ENCODE data around the gene FOXL2. TPM values are rescaled to one million over a fixed set of nuclear protein-coding genes. Genes with fewer than 3 reads are reported as not detected.
"Not testable (repeated sequence)": the region's sequence is repeated elsewhere in the genome, so short reads cannot be mapped to it uniquely, and the experiment has no call there.

Gene FOXL2
- total RNA-seq, 1 donor from 2014 or later, result 4.5 TPM

GRCh38 chr3:138928727-138929372, 18.1 kb downstream of the FOXL2 start:
- Histone ChIP-seq H3K4me1 (ENCODE audit: insufficient read depth, low read length) (no peaks in the 10 kb centered on the region), H3K4me2 (ENCODE audit: low read length) (no peak overlapping the region), H3K9me3 (ENCODE audit: insufficient read depth, low read depth, low read length) (no peaks in the 10 kb centered on the region), H3K27me3 (ENCODE audit: insufficient read depth, low read length) (peaks cover 6% of the 10 kb centered on the region), H3K27ac (ENCODE audit: low read depth, low read length) (no peak overlapping the region), H3K36me3 (ENCODE audit: insufficient read depth, low read length) (no peaks in the 10 kb centered on the region), H3K4me3 (ENCODE audit: insufficient read depth, low read depth, low read length) (no peak overlapping the region), H4K20me1 (ENCODE audit: insufficient read depth, low read length) (no peaks in the 10 kb centered on the region), H3K79me2 (ENCODE audit: insufficient read depth, low read length) (no peaks in the 10 kb centered on the region), H3K9ac (ENCODE audit: low read length) (no peak overlapping the region), H2AFZ (ENCODE audit: low read depth, low read length) (no peak overlapping the region)
- no peak for DNase-seq (ENCODE audit: low read depth)
- H3K27me3 Mint-ChIP-seq (ENCODE audit: low read depth, unreplicated experiment), result peaks cover 24% of the 10 kb centered on the region
- H3K4me1 Mint-ChIP-seq (ENCODE audit: low read depth, unreplicated experiment), result peaks cover 3% of the 10 kb centered on the region
- TF ChIP-seq EZH2 (IDR thresholded peaks at IDR 0.05; ENCODE audit: insufficient read depth, low read length), result no peak
- TF ChIP-seq CTCF (IDR thresholded peaks at IDR 0.05; ENCODE audit: insufficient read depth, low read depth, low read length), result no peak
- no peak overlapping the region for H3K4me3 Mint-ChIP-seq (ENCODE audit: unreplicated experiment)
- H3K9me3 Mint-ChIP-seq (ENCODE audit: unreplicated experiment), result no peaks in the 10 kb centered on the region
- H3K27ac Mint-ChIP-seq (ENCODE audit: unreplicated experiment), result no peak overlapping the region
- FAIRE-seq, result no peak
- H3K36me3 Mint-ChIP-seq (ENCODE audit: low read depth, unreplicated experiment), result no peaks in the 10 kb centered on the region

- Histone ChIP-seq H3K27ac (ENCODE audit: low read depth, low read length) (no peak overlapping the region), H3K4me3 (ENCODE audit: insufficient read depth, low read depth, low read length) (no peak overlapping the region), H3K4me1 (ENCODE audit: insufficient read depth, low read length) (peaks cover 12% of the 10 kb centered on the region), H3K9me3 (ENCODE audit: insufficient read depth, low read depth, low read length) (no peaks in the 10 kb centered on the region), H3K36me3 (ENCODE audit: insufficient read depth, low read length) (no peaks in the 10 kb centered on the region), H3K9ac (ENCODE audit: low read length) (no peak overlapping the region), H4K20me1 (ENCODE audit: insufficient read depth, low read length) (no peaks in the 10 kb centered on the region), H3K4me2 (ENCODE audit: low read length) (peak overlapping the region; percentile 28), H3K27me3 (ENCODE audit: insufficient read depth, low read length) (peaks cover 4% of the 10 kb centered on the region), H3K79me2 (ENCODE audit: insufficient read depth, low read length) (no peaks in the 10 kb centered on the region), H2AFZ (ENCODE audit: low read depth, low read length) (peak overlapping the region; percentile 65)
- FAIRE-seq (peak; percentile 58), DNase-seq (ENCODE audit: low read depth) (peak; percentile 51)
- Mint-ChIP-seq H3K4me3 (ENCODE audit: unreplicated experiment) (no peak overlapping the region), H3K27me3 (ENCODE audit: low read depth, unreplicated experiment) (peaks cover 3% of the 10 kb centered on the region), H3K9me3 (ENCODE audit: unreplicated experiment) (no peaks in the 10 kb centered on the region), H3K4me1 (ENCODE audit: low read depth, unreplicated experiment) (peaks cover 15% of the 10 kb centered on the region), H3K36me3 (ENCODE audit: low read depth, unreplicated experiment) (no peaks in the 10 kb centered on the region), H3K27ac (ENCODE audit: unreplicated experiment) (no peak overlapping the region)
- TF ChIP-seq CTCF (IDR thresholded peaks at IDR 0.05; ENCODE audit: insufficient read depth, low read depth, low read length), result peak; percentile 88
- no peak for TF ChIP-seq EZH2 (IDR thresholded peaks at IDR 0.05; ENCODE audit: insufficient read depth, low read length)
These were observed 23.4 kb downstream of the FOXL2 start for GRCh38 chr3:138923531-138923994.

GRCh38 chr3:138922400-138922799, 24.5 kb downstream of the FOXL2 start:
- not testable (repeated sequence) for H3K27me3 ChIP-seq (ENCODE audit: insufficient read depth, low read length); H3K9me3 Mint-ChIP-seq (ENCODE audit: unreplicated experiment); H3K4me3 ChIP-seq (ENCODE audit: insufficient read depth, low read depth, low read length); H3K36me3 ChIP-seq (ENCODE audit: insufficient read depth, low read length); H3K79me2 ChIP-seq (ENCODE audit: insufficient read depth, low read length); H4K20me1 ChIP-seq (ENCODE audit: insufficient read depth, low read length); DNase-seq (ENCODE audit: low read depth); H3K27me3 Mint-ChIP-seq (ENCODE audit: low read depth, unreplicated experiment); H2AFZ ChIP-seq (ENCODE audit: low read depth, low read length); H3K9me3 ChIP-seq (ENCODE audit: insufficient read depth, low read depth, low read length); H3K4me3 Mint-ChIP-seq (ENCODE audit: unreplicated experiment); FAIRE-seq; H3K36me3 Mint-ChIP-seq (ENCODE audit: low read depth, unreplicated experiment)
- peak overlapping the region; percentile 36 for H3K9ac ChIP-seq (ENCODE audit: low read length)
- peaks cover 12% of the 10 kb centered on the region for H3K4me1 ChIP-seq (ENCODE audit: insufficient read depth, low read length)
- H3K27ac ChIP-seq (ENCODE audit: low read depth, low read length), result peak overlapping the region; percentile 40
- peak overlapping the region; percentile 69 for H3K4me2 ChIP-seq (ENCODE audit: low read length)
- H3K27ac Mint-ChIP-seq (ENCODE audit: unreplicated experiment), result peak overlapping the region; percentile 95
- H3K4me1 Mint-ChIP-seq (ENCODE audit: low read depth, unreplicated experiment), result peaks cover 15% of the 10 kb centered on the region

All from astrocyte (in vitro differentiated cells and primary cell).